HEK293T (cell line): ENCODE results near the gene KHDC4.

Experiments used
- CTCF ChIA-PET: fragments of 350-600 bp; formaldehyde crosslinking; extraction: SDS; loops from one replicate; lab custom pipeline; 2021; ENCODE audit warnings: antibody characterized with exemption, inconsistent platforms; lab: Yijun Ruan, JAX
- POLR2A ChIA-PET: fragments of 350-600 bp; formaldehyde crosslinking; extraction: SDS; loops from one replicate; lab custom pipeline; 2020; ENCODE audit warnings: antibody characterized with exemption, inconsistent platforms; lab: Yijun Ruan, JAX
- DNase-seq: peaks from one replicate; pipeline ENCODE4 v3.0.0; 2012; ENCODE audit warnings: mixed read lengths; ENCODE audit errors: extremely low spot score
- ARNT ChIP-seq: fragments of 450-650 bp; IDR thresholded peaks from 2 replicates; pipeline ENCODE4 v1.6.1; 2017; ENCODE audit warnings: mild to moderate bottlenecking
- BHLHE40 ChIP-seq: fragments of 450-650 bp; IDR thresholded peaks from 2 replicates; pipeline ENCODE4 v1.6.1; 2016; ENCODE audit warnings: mild to moderate bottlenecking, moderate library complexity, borderline replicate concordance
- CTBP1 ChIP-seq: fragments of 450-650 bp; IDR thresholded peaks from 2 replicates; pipeline ENCODE4 v1.6.1; 2016; ENCODE audit warnings: borderline replicate concordance
- ELF4 ChIP-seq: fragments of 450-650 bp; IDR thresholded peaks from 2 replicates; pipeline ENCODE4 v1.6.1; 2017; ENCODE audit warnings: antibody characterized with exemption
- FOXA1 ChIP-seq: fragments of 450-650 bp; IDR thresholded peaks from 2 replicates; pipeline ENCODE4 v1.6.1; 2016; ENCODE audit warnings: mild to moderate bottlenecking
- FOXK2 ChIP-seq: fragments of 450-650 bp; IDR thresholded peaks from 2 replicates; pipeline ENCODE4 v1.6.1; 2016; ENCODE audit warnings: mild to moderate bottlenecking
- FOXM1 ChIP-seq: fragments of 450-650 bp; IDR thresholded peaks from 2 replicates; pipeline ENCODE4 v1.6.1; 2017; ENCODE audit warnings: mild to moderate bottlenecking, borderline replicate concordance
- HDGF ChIP-seq: fragments of 450-650 bp; IDR thresholded peaks from 2 replicates; pipeline ENCODE4 v1.6.1; 2017; ENCODE audit warnings: antibody characterized with exemption, borderline replicate concordance
- L3MBTL2 ChIP-seq: fragments of 450-650 bp; conservative IDR thresholded peaks from 2 replicates; pipeline ENCODE4 v1.6.1; 2016; ENCODE audit warnings: mild to moderate bottlenecking
- LEF1 ChIP-seq: fragments of 450-650 bp; IDR thresholded peaks from 2 replicates; pipeline ENCODE4 v1.6.1; 2017; ENCODE audit warnings: mild to moderate bottlenecking, borderline replicate concordance
- NFRKB ChIP-seq: fragments of 450-650 bp; IDR thresholded peaks from 2 replicates; pipeline ENCODE4 v1.6.1; 2016; ENCODE audit warnings: mild to moderate bottlenecking, moderate library complexity
- SP1 ChIP-seq: fragments of 450-650 bp; IDR thresholded peaks from 2 replicates; pipeline ENCODE4 v1.6.1; 2017
- SUZ12 ChIP-seq: fragments of 450-650 bp; IDR thresholded peaks from 2 replicates; pipeline ENCODE4 v1.6.1; 2016; ENCODE audit warnings: mild to moderate bottlenecking
- TARDBP ChIP-seq: fragments of 450-650 bp; IDR thresholded peaks from 2 replicates; pipeline ENCODE4 v1.6.1; 2016
- ZNF384 ChIP-seq: fragments of 450-650 bp; IDR thresholded peaks from 2 replicates; pipeline ENCODE4 v1.6.1; 2016
- TF ChIP-seq, protein P1 (sequence below): fragments of 450-650 bp; IDR thresholded peaks from 2 replicates; pipeline ENCODE4 v1.6.1; 2016

The KHDC4 gene

DNA sequence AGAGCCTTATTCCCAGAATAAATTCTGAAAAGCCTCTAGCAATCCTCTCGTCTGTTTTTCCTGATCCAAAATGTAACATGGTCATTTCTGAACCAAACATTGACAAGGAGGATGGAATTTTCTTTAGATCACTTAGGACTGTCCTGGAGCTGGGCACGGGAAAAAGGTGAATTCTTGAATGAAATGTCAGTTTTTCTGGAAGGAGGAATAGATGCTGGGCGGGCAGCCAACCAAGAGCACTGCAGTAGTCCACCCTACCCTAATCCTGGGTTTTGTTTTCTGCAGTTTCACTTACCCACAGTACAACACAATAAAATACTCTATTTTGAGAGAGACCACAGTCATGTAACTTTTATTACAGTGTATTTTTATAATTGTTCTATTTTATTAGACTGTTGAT is 44.0 kb downstream of the KHDC4 start:
- POLR2A ChIA-PET, result no interaction called here

DNA sequence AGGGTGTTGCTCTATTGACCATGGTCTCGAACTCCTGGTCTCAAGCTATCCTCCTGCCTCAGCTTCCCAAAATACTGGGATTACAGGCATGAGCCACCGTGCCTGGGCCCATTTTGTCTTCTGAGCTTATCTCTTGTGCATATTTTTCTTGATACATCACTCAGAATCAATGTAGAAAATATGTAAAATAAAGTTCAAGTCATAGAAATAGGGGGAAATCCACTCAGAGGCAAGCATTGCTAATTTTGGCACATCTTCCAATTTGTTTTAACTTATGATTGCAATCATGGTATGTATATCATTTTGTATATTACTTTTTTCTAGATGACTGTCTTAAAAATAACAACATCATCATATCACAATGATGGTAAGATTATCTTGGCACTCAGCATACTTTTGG is 44.6 kb downstream of the KHDC4 start:
- TF ChIP-seq, protein P1, sequence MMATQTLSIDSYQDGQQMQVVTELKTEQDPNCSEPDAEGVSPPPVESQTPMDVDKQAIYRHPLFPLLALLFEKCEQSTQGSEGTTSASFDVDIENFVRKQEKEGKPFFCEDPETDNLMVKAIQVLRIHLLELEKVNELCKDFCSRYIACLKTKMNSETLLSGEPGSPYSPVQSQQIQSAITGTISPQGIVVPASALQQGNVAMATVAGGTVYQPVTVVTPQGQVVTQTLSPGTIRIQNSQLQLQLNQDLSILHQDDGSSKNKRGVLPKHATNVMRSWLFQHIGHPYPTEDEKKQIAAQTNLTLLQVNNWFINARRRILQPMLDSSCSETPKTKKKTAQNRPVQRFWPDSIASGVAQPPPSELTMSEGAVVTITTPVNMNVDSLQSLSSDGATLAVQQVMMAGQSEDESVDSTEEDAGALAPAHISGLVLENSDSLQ, result no peak
- TF ChIP-seq TARDBP (no peak), FOXK2 (no peak), FOXA1 (no peak), FOXM1 (no peak), ARNT (no peak), L3MBTL2 (no peak), CTBP1 (no peak), ELF4 (no peak), ZNF384 (no peak)
- no peak for DNase-seq
- CTCF ChIA-PET, result no interaction called here
- POLR2A ChIA-PET, result no interaction called here

More for the DNA sequence above, 44.0 kb downstream of the KHDC4 start:
- no peak for DNase-seq
- TF ChIP-seq SP1, result no peak
- TF ChIP-seq L3MBTL2, result no peak
- TF ChIP-seq FOXK2, result no peak
- TF ChIP-seq, protein P1, result no peak
- TF ChIP-seq NFRKB, result no peak
- no peak for TF ChIP-seq FOXM1
- no peak for TF ChIP-seq SUZ12
- no peak for TF ChIP-seq TARDBP
- no peak for TF ChIP-seq BHLHE40
- TF ChIP-seq ELF4, result no peak
- TF ChIP-seq ZNF384, result no peak
- no peak for TF ChIP-seq HDGF
- no peak for TF ChIP-seq LEF1
- TF ChIP-seq ARNT, result no peak
- TF ChIP-seq FOXA1, result no peak
- TF ChIP-seq CTBP1, result no peak
- CTCF ChIA-PET, result interaction anchor here (0.8 kb wide), 1 partner anchor 23 kb away, joined by 3 read pairs; no protein-coding TSS in a partner anchor

DNA sequence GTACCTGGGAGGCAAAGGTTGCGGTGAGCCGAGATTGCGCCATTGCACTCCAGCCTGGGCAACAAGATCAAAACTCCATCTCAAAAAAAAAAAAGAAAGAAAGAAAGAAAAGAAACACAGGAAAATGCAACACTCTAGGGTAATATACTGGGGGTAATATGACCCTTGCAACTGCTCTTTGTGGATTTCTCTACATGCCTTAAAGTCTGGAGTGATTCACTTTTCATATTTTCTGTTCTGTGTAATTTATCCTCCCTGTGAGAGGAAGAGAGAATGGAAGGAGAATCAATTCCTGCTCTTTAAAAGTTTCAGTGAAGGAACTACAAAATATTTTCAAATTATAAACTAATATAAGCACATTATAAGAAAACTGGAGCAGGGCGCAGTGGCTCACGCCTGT is 45.7 kb downstream of the KHDC4 start:
- CTCF ChIA-PET, result no interaction called here
- no peak for DNase-seq
- TF ChIP-seq, protein P1, result no peak
- no peak for TF ChIP-seq ZNF384
- no peak for TF ChIP-seq CTBP1
- no peak for TF ChIP-seq L3MBTL2
- no peak for TF ChIP-seq NFRKB
- TF ChIP-seq LEF1, result no peak
- TF ChIP-seq ELF4, result no peak
- no peak for TF ChIP-seq FOXA1
- no peak for TF ChIP-seq FOXK2
- TF ChIP-seq SP1, result no peak
- TF ChIP-seq HDGF, result no peak
- TF ChIP-seq SUZ12, result no peak
- POLR2A ChIA-PET, result no interaction called here

DNA sequence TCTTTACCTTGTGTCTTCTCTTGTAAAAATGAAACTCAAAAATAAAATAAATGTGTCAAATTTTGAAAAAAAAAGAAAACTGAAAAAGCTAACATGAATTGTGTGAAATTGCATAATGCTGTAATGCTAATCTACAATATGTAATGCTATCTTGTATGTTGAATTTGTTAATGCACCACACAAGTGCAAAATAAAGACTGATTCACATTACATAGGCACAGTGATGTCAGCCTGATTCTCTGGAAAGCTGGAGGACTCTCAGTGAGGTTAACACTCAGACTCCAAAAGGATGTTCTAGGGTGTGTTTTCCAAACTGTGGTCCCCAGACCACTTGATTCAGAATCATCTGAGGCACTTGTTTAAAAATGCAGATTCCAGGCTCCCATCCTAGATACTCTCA is 49.2 kb downstream of the KHDC4 start:
- POLR2A ChIA-PET, result interaction anchor here (1.6 kb wide), 1 partner anchor 49 kb away, joined by 6 read pairs; the partner anchor contains the start of gene KHDC4
- CTCF ChIA-PET, result interaction anchor here (0.6 kb wide), 1 partner anchor 18 kb away, joined by 4 read pairs; no protein-coding TSS in a partner anchor
- DNase-seq, result no peak
- TF ChIP-seq TARDBP (no peak), FOXA1 (no peak), NFRKB (no peak), HDGF (no peak), BHLHE40 (no peak), L3MBTL2 (no peak), ELF4 (no peak), ZNF384 (no peak), SUZ12 (no peak), ARNT (no peak), LEF1 (no peak)
- TF ChIP-seq, protein P1, result no peak

DNA sequence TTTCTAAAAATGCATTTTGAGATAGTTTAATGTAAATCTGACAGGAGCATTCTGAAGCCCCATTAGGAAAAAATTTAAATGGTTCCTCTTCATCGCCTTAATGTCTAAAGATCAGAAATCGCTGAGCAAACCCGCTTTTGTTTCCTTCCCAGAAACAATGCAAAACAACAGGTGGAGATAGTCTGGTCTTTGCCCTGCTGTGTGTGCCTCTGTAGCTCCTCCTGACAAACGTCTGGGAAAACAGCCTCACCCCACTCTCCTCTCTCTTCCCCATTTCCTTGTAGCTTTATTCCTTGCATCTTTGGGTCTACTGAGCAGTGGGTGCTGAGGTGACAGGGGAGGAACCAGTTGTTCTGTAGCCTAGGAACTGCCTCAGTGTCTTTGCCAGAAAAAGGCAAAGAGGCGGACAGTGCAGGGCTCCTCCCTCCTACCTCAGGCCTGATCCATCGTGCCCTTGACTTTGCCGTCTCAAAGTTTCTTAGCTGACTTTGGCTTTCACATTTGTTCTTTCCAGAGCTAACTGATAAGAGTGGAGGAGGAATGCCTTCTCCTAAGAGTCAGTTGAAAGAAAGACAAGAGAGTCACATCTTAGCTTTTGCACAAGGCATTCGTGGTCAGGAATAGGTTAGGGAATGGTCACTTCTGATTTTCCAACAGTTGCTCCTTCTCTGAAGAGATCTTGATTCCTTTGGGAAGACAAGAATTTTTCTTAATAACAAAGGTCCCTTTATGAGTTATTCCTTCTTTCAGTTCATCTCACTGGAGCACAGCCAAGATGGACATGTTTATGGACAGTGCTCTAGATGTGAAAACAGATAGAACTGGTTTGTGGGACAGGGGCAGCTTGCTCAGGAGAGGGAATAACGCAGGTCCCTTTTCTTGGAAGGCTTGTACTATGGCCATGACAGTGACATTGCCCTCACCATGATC is 49.9 kb downstream of the KHDC4 start:
- CTCF ChIA-PET, result interaction anchor here (0.5 to 1.9 kb wide), 3 partner anchors 10 to 17 kb away, joined by 4 to 7 read pairs (median 4); no protein-coding TSS in a partner anchor
- DNase-seq, result no peak
- POLR2A ChIA-PET, result interaction anchor here (0.7 to 1.6 kb wide), 2 partner anchors 25 to 50 kb away, joined by 3 to 6 read pairs; partner anchors contain the start of genes KHDC4 and SYT11
- TF ChIP-seq LEF1 (no peak), HDGF (no peak), SP1 (no peak), ARNT (no peak), SUZ12 (no peak), L3MBTL2 (no peak), ELF4 (no peak), FOXM1 (no peak), FOXA1 (no peak), CTBP1 (no peak), TARDBP (no peak), ZNF384 (no peak), FOXK2 (no peak), BHLHE40 (no peak)
- TF ChIP-seq, protein P1, result no peak
